ENCODE results near the gene GABPA.

The GABPA gene

GRCh38 chr21:25807191-25807590, 72.4 kb downstream of the GABPA start:
- H3K27me3 ChIP-seq (replicated peaks): no peaks in the 10 kb centered on the region
- in situ Hi-C loops (cut with HindIII; ENCODE audit: low pct_ligation_motif_present, low sequenced_read_pairs): no loop called here
- TF ChIP-seq CTCF (IDR thresholded peaks at IDR 0.05; ENCODE audit: low read depth, low read length, missing control alignments): no peak
- no peak overlapping the region for H3K4me3 ChIP-seq (ENCODE audit: low read depth, low read length)
- DNase-seq: no peak
- H3K27ac ChIP-seq: no peak overlapping the region
- no peaks in the 10 kb centered on the region for H3K36me3 ChIP-seq (replicated peaks)

- H3K36me3 ChIP-seq (replicated peaks): no peaks in the 10 kb centered on the region
- in situ Hi-C loops (cut with HindIII; ENCODE audit: low pct_ligation_motif_present, low sequenced_read_pairs): no loop called here
- no peaks in the 10 kb centered on the region for H3K27me3 ChIP-seq (replicated peaks)
- H3K27ac ChIP-seq: no peak overlapping the region
- no peak overlapping the region for H3K4me3 ChIP-seq (ENCODE audit: low read depth, low read length)
- TF ChIP-seq CTCF (IDR thresholded peaks at IDR 0.05; ENCODE audit: low read depth, low read length, missing control alignments): no peak
- no peak for DNase-seq
Observed at GRCh38 chr21:25809013-25809412, 74.2 kb downstream of the GABPA start.

- Histone ChIP-seq H3K27ac (no peak overlapping the region), H3K36me3 (replicated peaks) (no peaks in the 10 kb centered on the region), H3K4me3 (ENCODE audit: low read depth, low read length) (no peak overlapping the region), H3K27me3 (replicated peaks) (no peaks in the 10 kb centered on the region)
- TF ChIP-seq CTCF (IDR thresholded peaks at IDR 0.05; ENCODE audit: low read depth, low read length, missing control alignments): no peak
- DNase-seq: no peak
- in situ Hi-C loops (cut with HindIII; ENCODE audit: low pct_ligation_motif_present, low sequenced_read_pairs): no loop called here
Observed at GRCh38 chr21:25811186-25811585, 76.4 kb downstream of the GABPA start.

GRCh38 chr21:25813917-25814316, 79.1 kb downstream of the GABPA start:
- in situ Hi-C loops (cut with HindIII; ENCODE audit: low pct_ligation_motif_present, low sequenced_read_pairs): no loop called here

GRCh38 chr21:25818121-25818520, 83.3 kb downstream of the GABPA start:
- Histone ChIP-seq H3K27me3 (replicated peaks) (no peaks in the 10 kb centered on the region), H3K27ac (no peak overlapping the region), H3K4me3 (ENCODE audit: low read depth, low read length) (no peak overlapping the region), H3K36me3 (replicated peaks) (no peaks in the 10 kb centered on the region)
- in situ Hi-C loops (cut with HindIII; ENCODE audit: low pct_ligation_motif_present, low sequenced_read_pairs): no loop called here
- no peak for DNase-seq
- no peak for TF ChIP-seq CTCF (IDR thresholded peaks at IDR 0.05; ENCODE audit: low read depth, low read length, missing control alignments)

More at GRCh38 chr21:25813917-25814316, 79.1 kb downstream of the GABPA start:
- DNase-seq: no peak
- no peaks in the 10 kb centered on the region for H3K36me3 ChIP-seq (replicated peaks)
- no peak for TF ChIP-seq CTCF (IDR thresholded peaks at IDR 0.05; ENCODE audit: low read depth, low read length, missing control alignments)
- no peak overlapping the region for H3K4me3 ChIP-seq (ENCODE audit: low read depth, low read length)
- no peaks in the 10 kb centered on the region for H3K27me3 ChIP-seq (replicated peaks)
- no peak overlapping the region for H3K27ac ChIP-seq

GRCh38 chr21:25818551-25818950, 83.8 kb downstream of the GABPA start:
- in situ Hi-C loops (cut with HindIII; ENCODE audit: low pct_ligation_motif_present, low sequenced_read_pairs): no loop called here
- H3K27ac ChIP-seq: no peak overlapping the region
- no peak overlapping the region for H3K4me3 ChIP-seq (ENCODE audit: low read depth, low read length)
- H3K27me3 ChIP-seq (replicated peaks): no peaks in the 10 kb centered on the region
- no peak for DNase-seq
- H3K36me3 ChIP-seq (replicated peaks): no peaks in the 10 kb centered on the region
- TF ChIP-seq CTCF (IDR thresholded peaks at IDR 0.05; ENCODE audit: low read depth, low read length, missing control alignments): no peak

All from brain microvascular endothelial cell (primary cell).